SK-N-SH treated with all-trans-retinoic acid at 6 μM for 48 hours (cell line): ENCODE data around the gene DIRAS1.
"Not testable (repeated sequence)": the region's sequence is repeated elsewhere in the genome, so short reads cannot be mapped to it uniquely, and the experiment has no call there.

Source experiments
- ATAC-seq: fragments of 200-7000 bp; cut with Tn5 transposase; 3 replicates; pipeline ENCODE4 v1.9.1; 2020; ENCODE audit warnings: mild to moderate bottlenecking, moderate library complexity
- ARNTL ChIP-seq: fragments of 450-650 bp; formaldehyde crosslinking; IDR thresholded peaks from 2 replicates; pipeline ENCODE4 v1.5.0; 2020; ENCODE audit warnings: low read depth, mild to moderate bottlenecking, moderate library complexity, borderline replicate concordance
- BACH2 ChIP-seq: fragments of 250-450 bp; sonication (Bioruptor Pico); IDR thresholded peaks from 2 replicates; pipeline ENCODE4 v1.9.0; 2021; ENCODE audit warnings: mild to moderate bottlenecking, borderline replicate concordance
- CREB5 ChIP-seq: fragments of 250-450 bp; sonication (Bioruptor Pico); IDR thresholded peaks from 2 replicates; pipeline ENCODE4 v1.5.1; 2020; ENCODE audit warnings: low read depth, mild to moderate bottlenecking, moderate library complexity
- CSDC2 ChIP-seq: fragments of 250-450 bp; sonication (Bioruptor Pico); IDR thresholded peaks from 2 replicates; pipeline ENCODE4 v1.5.0; 2020; ENCODE audit warnings: mild to moderate bottlenecking, moderate library complexity
- GLIS3 ChIP-seq: fragments of 250-450 bp; sonication (Bioruptor Pico); IDR thresholded peaks from 2 replicates; pipeline ENCODE4 v1.5.0; 2020; ENCODE audit warnings: mild to moderate bottlenecking, moderate library complexity
- PATZ1 ChIP-seq: fragments of 250-450 bp; sonication (Bioruptor Pico); IDR thresholded peaks from 2 replicates; pipeline ENCODE4 v1.8.0; 2020; ENCODE audit warnings: mild to moderate bottlenecking, moderate library complexity, borderline replicate concordance
- PPARA ChIP-seq: fragments of 250-450 bp; sonication (Bioruptor Pico); IDR thresholded peaks from 2 replicates; pipeline ENCODE4 v1.5.0; 2020; ENCODE audit warnings: mild to moderate bottlenecking, borderline replicate concordance
- SNAI2 ChIP-seq: fragments of 250-450 bp; sonication (Bioruptor Pico); IDR thresholded peaks from 2 replicates; pipeline ENCODE4 v1.5.0; 2020; ENCODE audit warnings: mild to moderate bottlenecking, moderate library complexity
- TCF4 ChIP-seq: fragments of 250-450 bp; sonication (Bioruptor Pico); IDR thresholded peaks from 2 replicates; pipeline ENCODE4 v1.8.0; 2021; ENCODE audit warnings: mild to moderate bottlenecking, moderate library complexity, borderline replicate concordance
- ZC3H10 ChIP-seq: fragments of 250-450 bp; sonication (Bioruptor Pico); IDR thresholded peaks from 2 replicates; pipeline ENCODE4 v1.5.1; 2021; ENCODE audit warnings: mild to moderate bottlenecking, moderate library complexity
- ZFP3 ChIP-seq: fragments of 250-450 bp; sonication (Bioruptor Pico); IDR thresholded peaks from 2 replicates; pipeline ENCODE4 v1.5.0; 2020; ENCODE audit warnings: mild to moderate bottlenecking, moderate library complexity
- ZFP30 ChIP-seq: fragments of 450-650 bp; formaldehyde crosslinking; IDR thresholded peaks from 2 replicates; pipeline ENCODE4 v1.5.0; 2022; ENCODE audit warnings: mild to moderate bottlenecking, moderate library complexity
- ZNF565 ChIP-seq: fragments of 450-650 bp; formaldehyde crosslinking; conservative IDR thresholded peaks from 2 replicates; pipeline ENCODE4 v1.5.0; 2020; ENCODE audit warnings: low read depth, mild to moderate bottlenecking, moderate library complexity
- ZNF70 ChIP-seq: fragments of 450-650 bp; formaldehyde crosslinking; IDR thresholded peaks from 2 replicates; pipeline ENCODE4 v1.5.0; 2020; ENCODE audit warnings: mild to moderate bottlenecking, moderate library complexity
- TF ChIP-seq, protein P1 (sequence below): fragments of 250-450 bp; sonication (Bioruptor Pico); IDR thresholded peaks from 2 replicates; pipeline ENCODE4 v1.5.0; 2020; ENCODE audit warnings: mild to moderate bottlenecking, moderate library complexity
- TF ChIP-seq, protein P2 (sequence below): fragments of 250-450 bp; sonication (Bioruptor Pico); IDR thresholded peaks from 2 replicates; pipeline ENCODE4 v1.8.0; 2021; ENCODE audit warnings: low read depth, mild to moderate bottlenecking, moderate library complexity, borderline replicate concordance
- TF ChIP-seq, protein P3 (sequence below): fragments of 250-450 bp; sonication (Bioruptor Pico); IDR thresholded peaks from 2 replicates; pipeline ENCODE4 v1.5.1; 2021; ENCODE audit warnings: mild to moderate bottlenecking, moderate library complexity

Gene DIRAS1

DNA sequence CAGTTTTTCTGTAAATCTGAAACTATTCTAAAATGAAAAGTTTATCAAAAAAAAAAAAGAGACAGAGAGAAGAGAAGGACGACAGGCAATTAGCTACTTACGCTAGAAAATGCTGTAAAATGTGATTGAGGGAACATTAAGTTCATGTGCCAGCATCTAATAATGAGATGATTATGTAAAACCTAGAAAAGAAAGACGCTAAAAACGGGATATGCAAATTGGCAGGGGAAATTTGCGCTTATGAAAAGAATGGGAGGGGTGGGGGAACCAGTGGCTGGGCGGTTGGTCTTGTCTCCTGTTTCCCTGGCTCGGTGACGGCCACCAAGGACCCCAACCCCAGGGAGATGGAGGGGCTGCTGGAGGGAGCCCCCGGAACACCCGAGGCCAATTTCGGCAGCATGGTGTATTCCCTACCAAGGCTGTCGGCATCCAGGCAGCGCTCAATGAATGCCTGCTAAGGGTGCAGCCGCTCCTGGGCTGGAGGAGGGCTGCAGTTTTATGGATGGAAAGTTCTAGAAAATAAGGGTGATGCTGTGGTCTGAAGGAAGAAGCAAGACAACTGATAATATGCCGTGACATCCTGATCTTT is 52.9 kb downstream of the DIRAS1 start:
- TF ChIP-seq PPARA (no peak), ZNF70 (no peak), ZFP30 (CRISPR knock-in tag) (no peak), ZFP3 (CRISPR knock-in tag) (no peak), TCF4 (no peak), ZNF565 (no peak)
- TF ChIP-seq, protein P1, sequence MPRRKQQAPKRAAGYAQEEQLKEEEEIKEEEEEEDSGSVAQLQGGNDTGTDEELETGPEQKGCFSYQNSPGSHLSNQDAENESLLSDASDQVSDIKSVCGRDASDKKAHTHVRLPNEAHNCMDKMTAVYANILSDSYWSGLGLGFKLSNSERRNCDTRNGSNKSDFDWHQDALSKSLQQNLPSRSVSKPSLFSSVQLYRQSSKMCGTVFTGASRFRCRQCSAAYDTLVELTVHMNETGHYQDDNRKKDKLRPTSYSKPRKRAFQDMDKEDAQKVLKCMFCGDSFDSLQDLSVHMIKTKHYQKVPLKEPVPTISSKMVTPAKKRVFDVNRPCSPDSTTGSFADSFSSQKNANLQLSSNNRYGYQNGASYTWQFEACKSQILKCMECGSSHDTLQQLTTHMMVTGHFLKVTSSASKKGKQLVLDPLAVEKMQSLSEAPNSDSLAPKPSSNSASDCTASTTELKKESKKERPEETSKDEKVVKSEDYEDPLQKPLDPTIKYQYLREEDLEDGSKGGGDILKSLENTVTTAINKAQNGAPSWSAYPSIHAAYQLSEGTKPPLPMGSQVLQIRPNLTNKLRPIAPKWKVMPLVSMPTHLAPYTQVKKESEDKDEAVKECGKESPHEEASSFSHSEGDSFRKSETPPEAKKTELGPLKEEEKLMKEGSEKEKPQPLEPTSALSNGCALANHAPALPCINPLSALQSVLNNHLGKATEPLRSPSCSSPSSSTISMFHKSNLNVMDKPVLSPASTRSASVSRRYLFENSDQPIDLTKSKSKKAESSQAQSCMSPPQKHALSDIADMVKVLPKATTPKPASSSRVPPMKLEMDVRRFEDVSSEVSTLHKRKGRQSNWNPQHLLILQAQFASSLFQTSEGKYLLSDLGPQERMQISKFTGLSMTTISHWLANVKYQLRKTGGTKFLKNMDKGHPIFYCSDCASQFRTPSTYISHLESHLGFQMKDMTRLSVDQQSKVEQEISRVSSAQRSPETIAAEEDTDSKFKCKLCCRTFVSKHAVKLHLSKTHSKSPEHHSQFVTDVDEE (CRISPR knock-in tag): no peak
- TF ChIP-seq, protein P2, sequence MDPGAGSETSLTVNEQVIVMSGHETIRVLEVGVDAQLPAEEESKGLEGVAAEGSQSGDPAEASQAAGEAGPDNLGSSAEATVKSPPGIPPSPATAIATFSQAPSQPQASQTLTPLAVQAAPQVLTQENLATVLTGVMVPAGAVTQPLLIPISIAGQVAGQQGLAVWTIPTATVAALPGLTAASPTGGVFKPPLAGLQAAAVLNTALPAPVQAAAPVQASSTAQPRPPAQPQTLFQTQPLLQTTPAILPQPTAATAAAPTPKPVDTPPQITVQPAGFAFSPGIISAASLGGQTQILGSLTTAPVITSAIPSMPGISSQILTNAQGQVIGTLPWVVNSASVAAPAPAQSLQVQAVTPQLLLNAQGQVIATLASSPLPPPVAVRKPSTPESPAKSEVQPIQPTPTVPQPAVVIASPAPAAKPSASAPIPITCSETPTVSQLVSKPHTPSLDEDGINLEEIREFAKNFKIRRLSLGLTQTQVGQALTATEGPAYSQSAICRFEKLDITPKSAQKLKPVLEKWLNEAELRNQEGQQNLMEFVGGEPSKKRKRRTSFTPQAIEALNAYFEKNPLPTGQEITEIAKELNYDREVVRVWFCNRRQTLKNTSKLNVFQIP (CRISPR knock-in tag): no peak
- ATAC-seq: no peak

DNA sequence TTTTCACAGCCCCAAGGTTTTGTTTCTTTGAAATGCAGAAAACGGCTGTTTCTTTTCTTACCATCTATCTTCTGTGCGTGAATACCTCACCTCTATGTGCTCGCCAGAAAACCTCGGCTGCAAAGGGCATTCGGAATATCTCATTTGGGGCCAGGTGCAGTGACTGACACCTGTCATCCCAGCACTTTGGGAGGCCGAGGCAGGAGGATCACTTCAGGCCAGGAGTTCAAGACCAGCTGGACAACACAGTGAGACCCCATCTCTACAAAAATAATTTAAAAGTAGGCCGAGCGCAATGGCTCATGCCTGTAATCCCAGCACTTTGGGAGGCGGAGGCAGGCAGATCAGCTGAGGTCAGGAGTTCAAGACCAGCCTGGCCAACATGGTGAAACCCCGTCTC is 53.8 kb downstream of the DIRAS1 start:
- ATAC-seq: not testable (repeated sequence)

DNA sequence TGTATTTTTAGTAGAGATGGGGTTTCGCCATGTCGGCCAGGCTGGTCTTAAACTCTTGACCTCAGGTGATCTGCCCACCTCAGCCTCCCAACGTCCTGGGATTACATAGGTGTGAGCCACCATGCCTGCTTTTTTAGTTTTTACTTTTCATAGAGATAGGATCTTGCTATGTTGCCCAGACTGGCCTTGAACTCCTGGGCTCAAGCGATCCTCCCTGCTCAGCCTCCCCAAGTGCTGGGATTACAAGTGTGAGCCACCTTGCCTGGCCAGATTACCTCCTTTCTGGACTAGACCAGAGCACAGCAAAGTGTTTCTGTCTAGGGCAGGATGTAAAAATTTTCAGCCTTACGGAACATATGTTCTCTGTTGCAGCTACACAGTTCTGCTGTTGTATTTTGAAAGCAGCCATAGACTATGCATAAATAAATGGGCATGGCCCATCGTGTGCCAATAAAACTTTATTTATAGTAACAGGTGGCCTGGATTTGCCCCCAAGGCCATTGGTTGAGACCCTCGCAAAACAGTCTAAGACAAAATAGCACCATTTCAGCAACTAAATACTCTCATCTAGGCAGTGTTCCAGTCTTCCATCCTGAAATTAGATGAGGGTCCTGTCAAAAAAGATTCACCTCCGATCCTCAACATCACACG is 54.7 kb downstream of the DIRAS1 start:
- ATAC-seq: no peak
- TF ChIP-seq PATZ1 (CRISPR knock-in tag): no peak
- TF ChIP-seq, protein P3, sequence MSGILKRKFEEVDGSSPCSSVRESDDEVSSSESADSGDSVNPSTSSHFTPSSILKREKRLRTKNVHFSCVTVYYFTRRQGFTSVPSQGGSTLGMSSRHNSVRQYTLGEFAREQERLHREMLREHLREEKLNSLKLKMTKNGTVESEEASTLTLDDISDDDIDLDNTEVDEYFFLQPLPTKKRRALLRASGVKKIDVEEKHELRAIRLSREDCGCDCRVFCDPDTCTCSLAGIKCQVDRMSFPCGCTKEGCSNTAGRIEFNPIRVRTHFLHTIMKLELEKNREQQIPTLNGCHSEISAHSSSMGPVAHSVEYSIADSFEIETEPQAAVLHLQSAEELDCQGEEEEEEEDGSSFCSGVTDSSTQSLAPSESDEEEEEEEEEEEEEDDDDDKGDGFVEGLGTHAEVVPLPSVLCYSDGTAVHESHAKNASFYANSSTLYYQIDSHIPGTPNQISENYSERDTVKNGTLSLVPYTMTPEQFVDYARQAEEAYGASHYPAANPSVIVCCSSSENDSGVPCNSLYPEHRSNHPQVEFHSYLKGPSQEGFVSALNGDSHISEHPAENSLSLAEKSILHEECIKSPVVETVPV (CRISPR knock-in tag): no peak
- TF ChIP-seq CSDC2 (CRISPR knock-in tag): no peak
- no peak for TF ChIP-seq ZC3H10 (CRISPR knock-in tag)
- no peak for TF ChIP-seq ARNTL (CRISPR knock-in tag)
- no peak for TF ChIP-seq ZNF565
- TF ChIP-seq SNAI2: no peak
- no peak for TF ChIP-seq PPARA
- no peak for TF ChIP-seq TCF4

DNA sequence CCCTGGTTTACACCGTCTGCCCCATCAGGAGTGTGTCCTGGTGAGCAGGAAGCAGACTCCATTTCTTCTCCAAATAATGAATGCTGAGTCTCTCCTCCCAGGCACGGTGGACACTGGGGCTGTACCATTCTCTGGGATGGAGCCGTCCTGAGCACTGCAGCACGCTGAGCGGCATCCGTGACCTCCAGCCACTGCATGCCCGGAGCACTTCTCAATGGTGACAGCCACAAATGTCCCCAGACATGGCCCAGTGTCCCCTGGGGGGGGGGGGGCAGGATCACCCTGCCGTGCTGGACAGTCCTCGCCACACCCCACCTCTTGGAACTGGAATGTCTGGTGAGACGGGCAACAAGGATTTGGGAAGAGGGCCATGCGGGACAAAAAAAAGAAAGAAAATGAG is 56.1 kb downstream of the DIRAS1 start:
- no peak for ATAC-seq
- TF ChIP-seq BACH2 (CRISPR knock-in tag) (no peak), GLIS3 (CRISPR knock-in tag) (no peak), ZFP30 (CRISPR knock-in tag) (no peak), ZNF70 (no peak), SNAI2 (no peak), ZNF565 (no peak), PPARA (no peak), CREB5 (no peak), ARNTL (CRISPR knock-in tag) (no peak), ZC3H10 (CRISPR knock-in tag) (no peak)
- TF ChIP-seq, protein P3 (CRISPR knock-in tag): no peak
